NCI-H345 treated with DMSO at 0.1 percent for 48 hours (cell line): ENCODE data around the gene MUC5AC.
"Not testable (repeated sequence)": the region's sequence is repeated elsewhere in the genome, so short reads cannot be mapped to it uniquely, and the experiment has no call there.

ENCODE experiments used
- DNase-seq: peaks from one replicate; lab custom pipeline; 2025; ENCODE audit not compliant: unreplicated experiment; lab: John Stamatoyannopoulos, UW

MUC5AC gene

GRCh38 chr11:1157645-1158591, at the start of gene MUC5AC:
MUC5AC (plus strand) TSS chr11:1157953; CDS start chr11:1158000, 47 bp downstream.
- DNase-seq = peak; percentile 22

- DNase-seq = no peak
These were observed 49.4 kb upstream of the MUC5AC start for GRCh38 chr11:1108246-1108900.

- DNase-seq = no peak
These were observed 48.4 kb upstream of the MUC5AC start for GRCh38 chr11:1109101-1109917.

- no peak for DNase-seq
These were observed 47.6 kb upstream of the MUC5AC start for GRCh38 chr11:1109918-1110705.

GRCh38 chr11:1111545-1112212, 46.1 kb upstream of the MUC5AC start:
- DNase-seq = no peak

- no peak for DNase-seq
These were observed 45.2 kb upstream of the MUC5AC start for GRCh38 chr11:1112351-1113191.

GRCh38 chr11:1113405-1114201, 44.1 kb upstream of the MUC5AC start:
- DNase-seq = no peak

- DNase-seq = not testable (repeated sequence)
These were observed 42.5 kb upstream of the MUC5AC start for GRCh38 chr11:1115292-1115691.

- DNase-seq = no peak
These were observed 41.6 kb upstream of the MUC5AC start for GRCh38 chr11:1116104-1116503.

- no peak for DNase-seq
These were observed 40.9 kb upstream of the MUC5AC start for GRCh38 chr11:1116666-1117390.

- no peak for DNase-seq
These were observed 39.8 kb upstream of the MUC5AC start for GRCh38 chr11:1117992-1118391.

- no peak for DNase-seq
These were observed 38.8 kb upstream of the MUC5AC start for GRCh38 chr11:1118755-1119603.

GRCh38 chr11:1119604-1120146, 38.1 kb upstream of the MUC5AC start:
- DNase-seq = no peak

- no peak for DNase-seq
These were observed 37.0 kb upstream of the MUC5AC start for GRCh38 chr11:1120532-1121330.

- no peak for DNase-seq
These were observed 36.4 kb upstream of the MUC5AC start for GRCh38 chr11:1121331-1121812.
